ENCODE data around the gene OTULIN. TPM values are rescaled to one million over a fixed set of nuclear protein-coding genes. Genes with fewer than 3 reads are reported as not detected.

Gene OTULIN
- total RNA-seq, 1 donor from 2014 or later: 31.1 TPM

DNA sequence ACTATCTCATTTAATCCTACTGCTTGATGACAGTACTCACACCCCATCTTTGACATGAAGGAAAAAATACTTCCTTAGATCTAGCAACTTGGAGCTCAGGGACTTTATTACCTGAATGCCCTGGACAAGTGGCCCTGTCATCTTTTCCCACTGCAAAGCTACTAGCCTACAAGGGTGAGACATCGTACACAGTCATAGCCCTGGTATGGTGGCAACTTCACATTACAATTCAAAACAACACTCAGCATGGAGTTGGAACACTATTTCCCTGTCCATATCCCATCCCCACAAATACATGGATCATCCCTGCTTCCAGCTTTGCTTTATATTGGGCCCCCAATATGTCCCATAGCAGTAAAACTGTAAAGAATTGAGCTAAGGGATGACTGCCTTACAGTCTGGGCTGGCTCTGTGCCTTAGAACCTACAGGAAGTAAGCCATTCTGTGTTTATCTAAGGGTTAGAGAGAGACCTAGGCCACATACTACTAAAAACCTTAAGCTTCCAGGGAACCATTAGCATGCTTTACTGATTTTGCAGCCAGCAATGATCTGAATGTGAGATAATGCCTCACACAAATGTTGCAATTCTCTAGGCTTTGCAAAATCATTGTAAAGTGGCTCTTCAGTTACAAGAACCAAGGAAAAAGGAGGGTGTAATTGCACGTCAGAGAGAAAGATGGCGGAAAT lies 55.9 kb downstream of the OTULIN start:
- Mint-ChIP-seq H3K4me3 (no peak overlapping the region), H3K36me3 (peaks cover 24% of the 10 kb centered on the region), H3K4me1 (ENCODE audit: unreplicated experiment) (no peaks in the 10 kb centered on the region), H3K9me3 (no peaks in the 10 kb centered on the region), H3K27me3 (no peaks in the 10 kb centered on the region), H3K27ac (no peak overlapping the region)
- TF ChIP-seq, protein P1, sequence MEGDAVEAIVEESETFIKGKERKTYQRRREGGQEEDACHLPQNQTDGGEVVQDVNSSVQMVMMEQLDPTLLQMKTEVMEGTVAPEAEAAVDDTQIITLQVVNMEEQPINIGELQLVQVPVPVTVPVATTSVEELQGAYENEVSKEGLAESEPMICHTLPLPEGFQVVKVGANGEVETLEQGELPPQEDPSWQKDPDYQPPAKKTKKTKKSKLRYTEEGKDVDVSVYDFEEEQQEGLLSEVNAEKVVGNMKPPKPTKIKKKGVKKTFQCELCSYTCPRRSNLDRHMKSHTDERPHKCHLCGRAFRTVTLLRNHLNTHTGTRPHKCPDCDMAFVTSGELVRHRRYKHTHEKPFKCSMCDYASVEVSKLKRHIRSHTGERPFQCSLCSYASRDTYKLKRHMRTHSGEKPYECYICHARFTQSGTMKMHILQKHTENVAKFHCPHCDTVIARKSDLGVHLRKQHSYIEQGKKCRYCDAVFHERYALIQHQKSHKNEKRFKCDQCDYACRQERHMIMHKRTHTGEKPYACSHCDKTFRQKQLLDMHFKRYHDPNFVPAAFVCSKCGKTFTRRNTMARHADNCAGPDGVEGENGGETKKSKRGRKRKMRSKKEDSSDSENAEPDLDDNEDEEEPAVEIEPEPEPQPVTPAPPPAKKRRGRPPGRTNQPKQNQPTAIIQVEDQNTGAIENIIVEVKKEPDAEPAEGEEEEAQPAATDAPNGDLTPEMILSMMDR (conservative IDR thresholded peaks at IDR 0.05): no peak
- DNase-seq (ENCODE audit: extremely low spot score, unreplicated experiment): no peak

GRCh38 chr5:14721990-14722656 lies 57.6 kb downstream of the OTULIN start:
- Mint-ChIP-seq H3K36me3 (peaks cover 20% of the 10 kb centered on the region), H3K9me3 (no peaks in the 10 kb centered on the region), H3K4me1 (ENCODE audit: unreplicated experiment) (peaks cover 5% of the 10 kb centered on the region), H3K27ac (no peak overlapping the region), H3K4me3 (no peak overlapping the region), H3K27me3 (no peaks in the 10 kb centered on the region)
- TF ChIP-seq, protein P1 (conservative IDR thresholded peaks at IDR 0.05): no peak
- DNase-seq (ENCODE audit: extremely low spot score, unreplicated experiment): no peak

GRCh38 chr5:14722923-14723322 lies 58.4 kb downstream of the OTULIN start:
- no peak for DNase-seq (ENCODE audit: extremely low spot score, unreplicated experiment)
- Mint-ChIP-seq H3K4me3 (no peak overlapping the region), H3K27me3 (no peaks in the 10 kb centered on the region), H3K9me3 (no peaks in the 10 kb centered on the region), H3K36me3 (peaks cover 21% of the 10 kb centered on the region), H3K4me1 (ENCODE audit: unreplicated experiment) (peaks cover 12% of the 10 kb centered on the region), H3K27ac (no peak overlapping the region)
- TF ChIP-seq, protein P1 (conservative IDR thresholded peaks at IDR 0.05): no peak

DNA sequence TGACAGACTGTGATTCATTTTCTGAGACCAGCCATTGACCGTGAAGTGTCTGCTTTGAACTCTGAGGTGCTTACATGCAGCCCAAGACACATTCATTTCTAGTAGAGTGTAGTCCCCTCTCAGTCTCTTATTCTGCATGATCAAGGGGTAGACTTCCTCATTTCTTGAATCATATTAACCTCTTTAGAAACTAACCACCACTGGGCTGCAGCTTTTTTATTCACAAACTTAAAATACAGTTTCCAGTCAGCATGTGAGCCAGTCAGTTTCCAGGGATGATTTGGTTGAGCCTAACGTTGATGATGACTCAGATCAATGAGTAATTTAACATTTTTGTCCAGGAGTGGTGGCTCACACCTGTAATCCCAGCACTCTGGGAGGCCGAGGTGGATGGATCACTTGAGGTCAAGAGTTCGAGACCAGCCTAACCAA lies 59.2 kb downstream of the OTULIN start:
- no peaks in the 10 kb centered on the region for H3K9me3 Mint-ChIP-seq
- TF ChIP-seq, protein P1 (conservative IDR thresholded peaks at IDR 0.05): no peak
- no peak overlapping the region for H3K4me3 Mint-ChIP-seq
- H3K36me3 Mint-ChIP-seq: peaks cover 17% of the 10 kb centered on the region
- no peak for DNase-seq (ENCODE audit: extremely low spot score, unreplicated experiment)
- no peaks in the 10 kb centered on the region for H3K27me3 Mint-ChIP-seq
- no peak overlapping the region for H3K27ac Mint-ChIP-seq
- peaks cover 18% of the 10 kb centered on the region for H3K4me1 Mint-ChIP-seq (ENCODE audit: unreplicated experiment)

DNA sequence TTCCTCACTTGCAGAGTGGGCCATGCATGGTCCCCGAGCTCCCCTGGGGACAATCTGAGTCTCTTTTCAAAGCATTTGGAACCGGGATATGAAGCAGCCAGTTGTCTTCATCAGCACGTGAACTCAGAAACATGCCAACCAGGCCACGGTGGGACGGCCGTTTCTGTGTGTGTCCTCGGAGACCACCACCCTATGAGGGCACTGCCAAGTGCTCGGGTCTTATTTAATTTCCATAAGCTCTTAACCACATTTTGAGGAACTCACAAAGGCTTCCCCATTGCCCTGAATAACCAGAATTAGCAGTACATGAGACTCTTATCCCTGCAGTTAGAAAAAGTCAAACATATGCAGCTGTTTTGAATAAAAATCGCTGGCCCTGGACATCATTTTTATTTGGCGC lies 60.1 kb downstream of the OTULIN start:
- Mint-ChIP-seq H3K4me1 (ENCODE audit: unreplicated experiment) (peaks cover 18% of the 10 kb centered on the region), H3K27ac (peak overlapping the region; percentile 39), H3K27me3 (no peaks in the 10 kb centered on the region), H3K9me3 (no peaks in the 10 kb centered on the region), H3K4me3 (no peak overlapping the region), H3K36me3 (peaks cover 12% of the 10 kb centered on the region)
- TF ChIP-seq, protein P1 (conservative IDR thresholded peaks at IDR 0.05): no peak
- DNase-seq (ENCODE audit: extremely low spot score, unreplicated experiment): no peak
